COR-L47 (cell line): Measurements from ENCODE around the gene DHX35.
"Not testable (repeated sequence)": the region's sequence is repeated elsewhere in the genome, so short reads cannot be mapped to it uniquely, and the experiment has no call there.

Source experiments
- DNase-seq: peaks from one replicate; lab custom pipeline; 2025; lab: John Stamatoyannopoulos, UW

DHX35 gene

DNA sequence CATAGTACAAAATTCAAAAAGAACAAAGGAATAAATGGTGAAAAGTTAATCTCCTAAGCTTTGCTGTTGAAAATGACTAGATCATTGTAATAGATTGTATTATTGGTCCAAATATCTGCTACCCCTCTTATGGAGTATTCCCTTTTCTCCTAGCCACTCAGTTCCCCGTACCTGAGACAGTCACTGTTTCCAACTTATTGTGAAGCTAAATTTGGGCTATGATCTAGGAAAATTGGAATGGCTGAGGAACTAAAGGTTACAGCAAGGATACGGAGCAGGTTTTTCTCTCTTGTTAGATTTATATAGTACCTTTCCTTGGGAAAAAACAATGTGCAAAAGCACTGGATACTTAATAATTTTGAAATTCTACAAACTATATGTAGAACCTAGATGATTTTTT lies 17.3 kb downstream of the DHX35 start:
- no peak for DNase-seq

DNA sequence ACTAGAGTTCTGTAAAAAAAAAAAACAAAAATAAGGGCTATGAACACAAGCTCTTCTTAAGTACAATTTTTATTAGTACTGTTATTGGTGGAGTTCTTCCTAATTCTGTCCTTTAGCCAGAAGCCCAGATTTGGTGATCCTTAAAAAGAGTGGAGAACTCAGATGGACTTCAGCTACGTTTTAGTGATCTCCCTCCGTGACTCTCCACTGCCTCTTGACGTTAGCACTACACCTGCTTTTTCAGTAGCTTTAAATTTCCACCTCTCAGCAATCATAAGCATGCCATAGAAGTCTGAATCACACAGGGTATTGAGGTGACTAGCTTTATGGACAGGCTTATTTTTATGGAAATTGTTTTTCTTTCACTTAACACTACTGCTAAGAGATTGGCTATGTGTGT lies 17.7 kb downstream of the DHX35 start:
- DNase-seq: no peak

DNA sequence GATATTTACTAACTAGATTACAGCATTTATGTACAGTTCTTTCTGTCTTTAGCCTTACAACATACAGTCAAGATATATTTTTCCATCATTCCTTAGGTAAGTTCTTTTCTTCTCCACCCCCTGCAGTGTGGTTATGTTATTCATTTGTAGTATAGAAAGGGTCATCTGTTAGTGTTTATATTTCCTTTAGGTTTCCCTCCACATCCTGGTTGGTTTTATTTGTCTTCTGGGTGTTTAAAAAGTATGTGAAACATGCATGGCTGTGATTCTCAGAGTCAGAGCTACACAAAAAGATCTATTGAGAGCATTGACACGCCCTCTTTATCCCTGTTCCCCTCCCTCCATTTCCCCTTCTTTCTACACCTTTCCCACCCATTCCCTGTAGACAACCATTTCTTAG lies 20.1 kb downstream of the DHX35 start:
- no peak for DNase-seq

GRCh38 chr20:38985060-38985459 lies 22.9 kb downstream of the DHX35 start:
- DNase-seq: no peak

GRCh38 chr20:38985603-38986170 lies 23.5 kb downstream of the DHX35 start:
- no peak for DNase-seq

GRCh38 chr20:38986663-38987062 lies 24.5 kb downstream of the DHX35 start:
- no peak for DNase-seq

- no peak for DNase-seq
These were observed 25.6 kb downstream of the DHX35 start for GRCh38 chr20:38987777-38988176.

DNA sequence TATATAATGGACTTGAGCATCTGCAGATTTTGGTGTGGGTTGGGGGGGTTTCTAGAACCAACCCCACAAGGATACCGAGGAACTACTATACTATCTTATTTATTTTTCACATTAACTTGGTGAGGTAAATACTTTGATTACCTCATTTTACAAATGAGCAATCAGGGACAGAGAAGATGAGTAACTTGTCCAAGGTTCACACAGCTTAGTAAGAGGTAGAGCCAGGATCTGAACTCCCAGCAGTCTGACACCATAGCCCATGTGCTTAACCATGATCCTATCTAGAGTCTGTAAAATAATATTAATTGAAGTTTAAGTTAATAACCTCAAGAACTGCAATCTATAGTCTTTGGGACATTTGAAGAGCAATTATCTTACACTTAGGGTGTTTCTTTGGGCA lies 28.6 kb downstream of the DHX35 start:
- DNase-seq: no peak

GRCh38 chr20:38991814-38992704 lies 29.9 kb downstream of the DHX35 start:
- DNase-seq: no peak

- no peak for DNase-seq
These were observed 33.4 kb downstream of the DHX35 start for GRCh38 chr20:38995536-38996044.

DNA sequence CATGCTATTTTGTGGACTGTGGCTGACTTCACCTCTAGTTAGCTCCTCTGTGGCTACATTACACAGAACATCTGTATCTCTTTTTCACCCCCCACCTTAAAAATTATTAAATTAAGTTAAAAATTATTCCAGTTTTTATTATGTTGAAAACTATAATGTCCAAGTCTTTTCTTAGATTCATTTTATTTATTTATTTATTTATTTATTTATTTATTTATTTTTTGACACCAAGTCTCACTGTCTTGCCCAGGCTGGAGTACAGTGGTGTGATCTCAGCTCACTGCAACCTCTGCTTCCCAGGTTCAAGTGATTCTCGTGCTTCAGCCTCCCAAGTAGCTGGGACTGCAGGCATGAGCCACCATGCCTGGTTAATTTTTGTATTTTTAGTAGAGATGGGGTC lies 34.7 kb downstream of the DHX35 start:
- DNase-seq: not testable (repeated sequence)

- no peak for DNase-seq
These were observed 35.5 kb downstream of the DHX35 start for GRCh38 chr20:38997622-38998021.

DNA sequence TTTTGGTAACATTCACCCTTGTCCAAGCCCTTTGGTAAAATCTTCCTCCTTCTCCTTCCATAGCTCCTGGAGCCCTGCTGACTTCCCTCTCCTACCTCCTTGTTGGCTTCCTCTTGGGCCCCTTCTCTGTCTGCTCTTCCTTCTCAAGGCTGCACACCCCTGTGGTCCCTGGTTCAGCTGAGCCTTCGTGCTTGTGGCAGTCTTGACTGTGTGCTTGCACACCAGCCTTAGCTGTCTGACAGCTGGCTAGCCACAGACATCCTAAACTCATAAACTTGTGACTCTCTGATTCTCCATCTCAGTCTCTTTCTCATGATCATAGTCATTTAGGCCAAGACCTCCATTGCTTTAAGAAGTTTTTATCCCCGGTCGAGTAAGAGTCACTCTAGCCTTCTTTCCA lies 37.1 kb downstream of the DHX35 start:
- DNase-seq: no peak

DNA sequence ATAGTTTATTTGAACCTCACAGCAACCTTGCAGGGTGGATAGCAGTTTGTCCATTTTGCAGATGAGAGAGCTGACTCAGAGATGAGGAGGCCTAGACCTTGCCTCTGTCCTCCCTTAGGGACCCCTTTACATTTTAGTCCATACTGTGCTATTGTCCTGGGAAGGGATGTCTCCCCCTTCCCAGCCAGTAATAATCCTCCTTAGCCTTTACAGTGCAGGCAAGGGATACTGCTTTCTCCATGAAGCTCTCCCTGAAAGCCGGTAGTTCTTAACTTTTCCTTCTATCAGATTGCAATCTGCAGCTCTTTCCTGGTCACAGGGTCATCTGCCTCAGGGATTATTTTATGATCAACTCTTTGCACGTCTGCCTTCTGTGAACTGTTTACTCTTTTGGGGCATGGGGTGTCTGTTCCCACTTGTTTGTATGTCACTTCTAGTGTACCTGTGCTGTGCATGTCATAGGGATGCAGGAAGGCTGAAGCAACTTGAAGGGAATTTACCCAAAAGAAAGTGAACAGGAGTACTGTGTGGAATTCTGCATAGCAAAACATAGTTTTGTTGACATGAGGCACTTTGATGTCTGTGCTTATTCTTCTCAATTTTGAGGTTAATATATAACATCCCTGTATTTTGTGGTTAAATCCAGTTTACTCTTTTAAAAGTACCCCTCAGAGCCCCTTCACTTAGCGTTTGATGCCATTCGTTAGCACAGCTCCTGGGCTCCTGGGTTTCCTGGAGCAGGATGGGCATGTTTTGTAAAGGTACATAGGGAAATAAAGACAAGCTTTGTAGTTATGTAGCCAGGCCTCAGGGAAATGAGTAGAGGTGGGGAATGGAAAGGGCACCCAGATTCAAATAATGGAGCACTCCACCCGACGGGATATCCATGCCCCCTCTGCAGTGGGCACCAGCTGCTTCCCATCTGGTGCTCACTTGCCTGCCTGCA lies 38.1 kb downstream of the DHX35 start:
- no peak for DNase-seq

DNA sequence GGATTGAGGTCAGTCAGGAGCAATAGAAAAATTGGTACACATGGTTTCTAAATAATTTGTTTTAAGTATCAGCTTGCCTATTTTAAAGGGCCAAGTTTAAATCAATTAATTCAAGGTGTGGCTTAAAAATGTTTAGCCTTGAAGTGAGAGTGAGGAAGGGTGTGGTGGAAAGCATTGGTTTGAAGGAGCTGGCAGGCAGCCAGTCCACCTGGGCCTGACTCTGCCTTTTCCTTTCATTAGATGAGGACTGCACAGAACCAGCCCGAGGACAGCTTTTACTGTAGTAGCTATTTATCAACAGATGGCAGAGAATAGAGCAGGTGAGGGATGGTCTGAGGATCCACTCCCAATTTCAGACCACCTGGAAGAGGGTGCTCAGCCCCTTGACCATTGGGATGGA lies 42.4 kb downstream of the DHX35 start:
- DNase-seq: peak; percentile 52

DNA sequence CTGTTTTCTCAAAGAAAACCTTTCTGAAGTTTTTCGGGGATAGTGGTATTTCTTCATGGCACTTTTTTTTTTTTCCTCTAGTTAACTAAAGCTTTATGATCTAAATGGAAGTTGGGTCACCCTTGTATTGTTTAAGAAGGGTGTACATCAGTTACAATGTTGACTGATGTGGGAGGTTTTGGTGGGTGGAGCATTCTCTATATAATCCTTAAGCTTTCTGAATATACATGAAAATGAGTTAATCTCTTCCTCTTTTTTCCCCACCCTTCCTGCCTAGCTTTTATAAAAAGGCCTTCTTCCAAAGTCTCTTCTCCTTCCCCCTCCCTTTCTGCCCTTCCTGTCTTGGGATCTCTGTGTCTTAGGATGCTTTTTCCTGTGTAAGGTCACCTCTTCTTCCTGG lies 47.2 kb downstream of the DHX35 start:
- DNase-seq: no peak

- DNase-seq: no peak
These were observed 48.4 kb downstream of the DHX35 start for GRCh38 chr20:39010496-39010895.

GRCh38 chr20:39013662-39014109 lies 51.5 kb downstream of the DHX35 start:
- DNase-seq: no peak

GRCh38 chr20:39016041-39016440 lies 53.9 kb downstream of the DHX35 start:
- no peak for DNase-seq

GRCh38 chr20:39016506-39016905 lies 54.4 kb downstream of the DHX35 start:
- DNase-seq: no peak

- DNase-seq: no peak
These were observed 56.9 kb downstream of the DHX35 start for GRCh38 chr20:39019027-39019426.

DNA sequence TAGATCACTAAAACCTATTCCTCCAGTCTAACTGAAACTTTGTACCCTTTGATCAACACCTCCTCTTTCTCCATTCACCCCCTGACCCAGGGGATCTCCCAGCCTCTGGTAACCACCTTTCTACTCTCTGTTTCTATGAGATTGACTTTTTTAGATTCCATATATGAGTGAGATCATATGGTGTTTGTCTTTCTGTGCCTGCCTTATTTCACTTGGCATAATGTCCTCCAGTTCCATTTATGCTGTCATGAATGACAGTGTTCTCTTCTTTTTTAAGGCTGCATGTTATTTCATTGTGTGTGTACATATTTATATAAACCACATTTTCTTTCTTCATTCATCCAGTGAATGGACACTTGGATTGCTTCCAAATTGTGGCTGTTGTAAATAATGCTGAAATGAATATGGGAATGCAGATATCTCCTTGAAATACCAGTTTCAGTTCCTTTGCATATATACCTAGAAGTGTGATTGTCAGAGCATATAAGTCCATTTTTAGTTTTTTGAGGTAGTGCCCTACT lies 57.7 kb downstream of the DHX35 start:
- DNase-seq: no peak
